HFFc6 (cell line): ENCODE data around the gene C10orf105. TPM values are rescaled to one million over a fixed set of nuclear protein-coding genes. Genes with fewer than 3 reads are reported as not detected.

ENCODE experiments used
- DNase-seq: peaks from one replicate; pipeline ENCODE4 v3.0.0-alpha.2; 2018
- H3K27ac Mint-ChIP-seq: 2 replicates; pipeline ENCODE4 v1.8.0; 2020; ENCODE audit warnings: mild to moderate bottlenecking, mixed read lengths
- H3K27me3 Mint-ChIP-seq: 2 replicates; pipeline ENCODE4 v1.8.0; 2021; ENCODE audit warnings: mild to moderate bottlenecking, moderate library complexity, mixed read lengths; ENCODE audit not compliant: insufficient read depth
- H3K36me3 Mint-ChIP-seq: 2 replicates; pipeline ENCODE4 v1.8.0; 2021; ENCODE audit warnings: low read depth, mixed read lengths
- H3K4me1 Mint-ChIP-seq: 2 replicates; pipeline ENCODE4 v1.8.0; 2020; ENCODE audit warnings: low read depth, mixed read lengths
- H3K4me3 Mint-ChIP-seq: 2 replicates; pipeline ENCODE4 v1.8.0; 2020; ENCODE audit warnings: mild to moderate bottlenecking, moderate library complexity, mixed read lengths
- H3K9me3 Mint-ChIP-seq: 2 replicates; pipeline ENCODE4 v1.8.0; 2020; ENCODE audit warnings: mild to moderate bottlenecking, mixed read lengths
- total RNA-seq, 6 experiments: library from RNA; stranded (reverse); fragmentation: NEBNext Ultra II Directional; extraction: Animal tissue kit (Norgen Biotek cat#: 25700); gene quantifications; 2 replicates in 1 of 6; 3 replicates in 5 of 6; pipeline ENCODE4 v1.2.3, GENCODE V29; 2021
- TF ChIP-seq, protein P1 (sequence below): fragments of 200-600 bp; sonication (generic); IDR thresholded peaks from 2 replicates; pipeline ENCODE4 v1.5.0; 2021; ENCODE audit warnings: antibody characterized with exemption, mild to moderate bottlenecking

C10orf105 gene
- total RNA-seq, 6 experiments from 2014 or later = not detected

- Mint-ChIP-seq H3K4me1 (peaks cover 36% of the 10 kb centered on the region), H3K36me3 (peaks cover 8% of the 10 kb centered on the region; the same call in 1 of the 2 replicates), H3K27me3 (peaks cover 4% of the 10 kb centered on the region), H3K4me3 (no peak overlapping the region), H3K9me3 (peaks cover 4% of the 10 kb centered on the region; the same call in 1 of the 2 replicates), H3K27ac (no peak overlapping the region)
- TF ChIP-seq, protein P1, sequence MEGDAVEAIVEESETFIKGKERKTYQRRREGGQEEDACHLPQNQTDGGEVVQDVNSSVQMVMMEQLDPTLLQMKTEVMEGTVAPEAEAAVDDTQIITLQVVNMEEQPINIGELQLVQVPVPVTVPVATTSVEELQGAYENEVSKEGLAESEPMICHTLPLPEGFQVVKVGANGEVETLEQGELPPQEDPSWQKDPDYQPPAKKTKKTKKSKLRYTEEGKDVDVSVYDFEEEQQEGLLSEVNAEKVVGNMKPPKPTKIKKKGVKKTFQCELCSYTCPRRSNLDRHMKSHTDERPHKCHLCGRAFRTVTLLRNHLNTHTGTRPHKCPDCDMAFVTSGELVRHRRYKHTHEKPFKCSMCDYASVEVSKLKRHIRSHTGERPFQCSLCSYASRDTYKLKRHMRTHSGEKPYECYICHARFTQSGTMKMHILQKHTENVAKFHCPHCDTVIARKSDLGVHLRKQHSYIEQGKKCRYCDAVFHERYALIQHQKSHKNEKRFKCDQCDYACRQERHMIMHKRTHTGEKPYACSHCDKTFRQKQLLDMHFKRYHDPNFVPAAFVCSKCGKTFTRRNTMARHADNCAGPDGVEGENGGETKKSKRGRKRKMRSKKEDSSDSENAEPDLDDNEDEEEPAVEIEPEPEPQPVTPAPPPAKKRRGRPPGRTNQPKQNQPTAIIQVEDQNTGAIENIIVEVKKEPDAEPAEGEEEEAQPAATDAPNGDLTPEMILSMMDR = no peak
- DNase-seq = no peak
Measured at GRCh38 chr10:71757399-71757922, 37.9 kb upstream of the C10orf105 start.

- H3K27me3 Mint-ChIP-seq = peaks cover 4% of the 10 kb centered on the region
- peaks cover 8% of the 10 kb centered on the region; the same call in 1 of the 2 replicates for H3K36me3 Mint-ChIP-seq
- no peak overlapping the region; the same call in 1 of the 2 replicates for H3K27ac Mint-ChIP-seq
- H3K9me3 Mint-ChIP-seq = peaks cover 4% of the 10 kb centered on the region; the same call in 1 of the 2 replicates
- peaks cover 32% of the 10 kb centered on the region for H3K4me1 Mint-ChIP-seq
- H3K4me3 Mint-ChIP-seq = no peak overlapping the region
- TF ChIP-seq, protein P1 = no peak
- no peak for DNase-seq
Measured at GRCh38 chr10:71756311-71757191, 37.0 kb upstream of the C10orf105 start.

GRCh38 chr10:71755179-71755879 lies 35.8 kb upstream of the C10orf105 start:
- Mint-ChIP-seq H3K27me3 (peaks cover 3% of the 10 kb centered on the region), H3K27ac (no peak overlapping the region), H3K4me1 (peaks cover 20% of the 10 kb centered on the region), H3K36me3 (peaks cover 6% of the 10 kb centered on the region; the same call in 1 of the 2 replicates), H3K9me3 (peaks cover 4% of the 10 kb centered on the region; the same call in 1 of the 2 replicates), H3K4me3 (no peak overlapping the region)
- no peak for DNase-seq
- TF ChIP-seq, protein P1 = no peak

DNA sequence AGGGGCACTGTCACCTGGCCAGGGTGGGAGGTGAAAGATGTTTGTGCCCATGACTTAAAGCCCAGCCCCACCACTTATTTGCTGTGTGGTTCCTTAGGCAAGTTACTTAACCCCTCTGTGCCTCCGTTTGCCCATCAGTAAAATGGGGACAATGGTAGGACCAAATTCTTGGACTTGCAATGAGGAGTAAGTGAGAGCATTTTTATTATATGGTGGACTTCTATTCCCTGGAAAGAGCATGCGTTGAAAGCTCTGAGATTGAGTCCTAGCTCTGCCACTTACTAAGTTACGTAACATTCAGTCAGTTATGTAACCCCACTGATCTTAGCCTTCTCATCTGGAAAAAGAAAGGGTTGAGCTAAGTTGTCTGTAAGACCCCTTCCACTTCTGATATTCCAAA lies 35.0 kb upstream of the C10orf105 start:
- H3K27ac Mint-ChIP-seq = no peak overlapping the region
- peaks cover 3% of the 10 kb centered on the region; the same call in 1 of the 2 replicates for H3K9me3 Mint-ChIP-seq
- TF ChIP-seq, protein P1 = no peak
- peaks cover 4% of the 10 kb centered on the region; the same call in 1 of the 2 replicates for H3K36me3 Mint-ChIP-seq
- H3K4me1 Mint-ChIP-seq = peaks cover 16% of the 10 kb centered on the region
- no peak overlapping the region for H3K4me3 Mint-ChIP-seq
- no peak for DNase-seq
- H3K27me3 Mint-ChIP-seq = peaks cover 3% of the 10 kb centered on the region

DNA sequence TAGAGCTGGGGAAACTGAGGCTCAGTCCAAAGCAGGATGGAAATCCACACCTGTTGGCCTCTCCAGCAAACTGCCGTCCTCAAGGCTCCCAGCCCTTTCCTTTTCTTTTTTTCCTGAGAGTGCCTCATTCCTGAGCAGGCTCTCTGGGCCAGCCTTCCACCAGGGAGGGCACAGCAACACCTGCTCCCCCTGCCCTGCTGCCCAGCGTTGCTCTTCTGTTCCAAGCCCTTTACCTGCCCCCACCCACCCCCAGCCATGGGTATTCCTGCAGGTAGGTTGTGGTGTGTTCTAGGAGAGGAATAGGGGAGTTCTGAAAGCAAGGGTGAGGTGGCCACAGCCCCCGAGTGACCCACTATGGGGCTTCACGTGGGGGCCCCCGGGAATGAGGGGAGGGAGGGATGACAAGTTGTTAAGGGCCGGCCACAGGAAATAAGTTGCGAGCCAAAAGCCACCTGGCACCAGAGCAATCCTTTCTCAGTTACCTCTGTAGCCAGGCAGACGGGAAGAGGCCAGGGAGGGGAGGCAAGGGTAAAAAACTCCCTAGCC lies 34.5 kb upstream of the C10orf105 start:
- no peak for DNase-seq
- Mint-ChIP-seq H3K27me3 (peaks cover 3% of the 10 kb centered on the region), H3K36me3 (peaks cover 4% of the 10 kb centered on the region; the same call in 1 of the 2 replicates), H3K27ac (no peak overlapping the region), H3K9me3 (no peaks in the 10 kb centered on the region), H3K4me1 (peaks cover 11% of the 10 kb centered on the region), H3K4me3 (no peak overlapping the region)
- TF ChIP-seq, protein P1 = no peak
